Suppressor macrophage (primary cell): ENCODE measurements around the gene MEIS3.

Source experiments
- DNase-seq, 4 experiments: peaks; one replicate each; pipeline ENCODE4 v3.0.0-alpha.2; 2020 to 2022

MEIS3 gene

GRCh38 chr19:47356900-47357299, 62.4 kb downstream of the MEIS3 start:
- DNase-seq, result no peak

GRCh38 chr19:47353307-47353712, 66.0 kb downstream of the MEIS3 start:
- no peak for DNase-seq
